Common myeloid progenitor, CD34-positive (primary cell): ENCODE data around the gene VAPA.

Experiments used
- CTCF ChIA-PET: fragments of 350-600 bp; sonication (Branson Sonifier 250); formaldehyde crosslinking; loops from one replicate; lab custom pipeline; 2021; ENCODE audit warnings: antibody characterized with exemption; lab: Charles Lee
- POLR2A ChIA-PET: fragments of 350-600 bp; sonication (Branson Sonifier 250); formaldehyde crosslinking; loops from one replicate; lab custom pipeline; 2021; ENCODE audit warnings: antibody characterized with exemption; lab: Charles Lee
- DNase-seq, 3 donors: peaks; one replicate each; pipeline versions ENCODE4 v3.0.0 to v3.0.0-alpha.2; 2013
- H3K27ac ChIP-seq, 2 experiments: 1 replicate in 1 of 2; 2 replicates in 1 of 2; pipeline ENCODE4 v1.7.0; 2013; ENCODE audit warnings: inconsistent platforms in 2 of 2, low read length in 2 of 2, mild to moderate bottlenecking in 2 of 2, low read depth in 1 of 2, moderate library complexity in 1 of 2; ENCODE audit not compliant: severe bottlenecking in 2 of 2, insufficient read depth in 1 of 2, poor library complexity in 1 of 2
- H3K27me3 ChIP-seq, 5 experiments: replicated peaks in 2 of 5; 1 replicate in 3 of 5; 2 replicates in 2 of 5; pipeline versions ENCODE4 v1.6.1 to v1.7.0; 2013; ENCODE audit warnings: low read length in 4 of 5, mild to moderate bottlenecking in 2 of 5, moderate library complexity in 2 of 5, inconsistent platforms in 1 of 5; ENCODE audit not compliant: insufficient read depth in 5 of 5, control insufficient read depth in 4 of 5
- H3K36me3 ChIP-seq, 4 experiments: 1 replicate in 2 of 4; 2 replicates in 2 of 4; pipeline versions ENCODE4 v1.6.1 to v1.7.0; 2013; ENCODE audit warnings: low read length in 3 of 4, control low read depth in 1 of 4, mild to moderate bottlenecking in 1 of 4; ENCODE audit not compliant: control insufficient read depth in 4 of 4, insufficient read depth in 4 of 4
- H3K4me1 ChIP-seq, 4 experiments: 1 replicate in 3 of 4; 2 replicates in 1 of 4; pipeline versions ENCODE4 v1.6.1 to v1.7.1; 2013; ENCODE audit warnings: low read length in 3 of 4, mild to moderate bottlenecking in 3 of 4, control low read depth in 1 of 4, inconsistent platforms in 1 of 4, moderate library complexity in 1 of 4; ENCODE audit not compliant: control insufficient read depth in 4 of 4, insufficient read depth in 4 of 4; ENCODE audit errors: control extremely low read depth in 1 of 4
- H3K4me3 ChIP-seq, 7 experiments: 1 replicate in 4 of 7; 2 replicates in 3 of 7; pipeline versions ENCODE4 v1.5.1 to v1.7.0; 2013; ENCODE audit warnings: mild to moderate bottlenecking in 7 of 7, low read length in 6 of 7, moderate library complexity in 6 of 7, inconsistent platforms in 2 of 7, low read depth in 2 of 7, control low read depth in 1 of 7; ENCODE audit not compliant: insufficient read depth in 4 of 7, control insufficient read depth in 1 of 7; ENCODE audit errors: extremely low read depth in 1 of 7
- H3K9me3 ChIP-seq, 5 experiments: 1 replicate in 4 of 5; 2 replicates in 1 of 5; pipeline versions ENCODE4 v1.6.1 to v1.7.1; 2013; ENCODE audit warnings: low read length in 4 of 5, mild to moderate bottlenecking in 2 of 5, inconsistent platforms in 1 of 5, low read depth in 1 of 5, moderate library complexity in 1 of 5; ENCODE audit not compliant: control insufficient read depth in 4 of 5, insufficient read depth in 2 of 5; ENCODE audit errors: control extremely low read depth in 1 of 5
- WGBS: methylation state at CpG from one replicate; pipeline ENCODE4 v1.1.5; 2013; ENCODE audit not compliant: insufficient coverage; 5-methylcytosine and 5-hydroxymethylcytosine counted together

VAPA gene

GRCh38 chr18:9931146-9931545, 17.3 kb downstream of the VAPA start:
- POLR2A ChIA-PET: interaction anchor here (0.6 kb wide), 1 partner anchor 594 kb away, joined by 3 read pairs; no protein-coding TSS in a partner anchor
- Histone ChIP-seq H3K27me3 (no peaks in the 10 kb centered on the region), H3K4me1 (peaks cover 3 to 30% (median 11%) of the 10 kb centered on the region in 4 experiments), H3K27ac (peak overlapping the region in 1 of 2 experiments; percentile 15), H3K36me3 (peaks cover under 1 to 26% (median 16%) of the 10 kb centered on the region in 4 experiments), H3K4me3 (no peak overlapping the region), H3K9me3 (no peaks in the 10 kb centered on the region)
- CTCF ChIA-PET: no interaction called here
- no peak for DNase-seq
- no CpG with 5 or more reads among the region's 1 CpG for WGBS

- ChIA-PET CTCF (no interaction called here), POLR2A (interaction anchor here (0.7 kb wide), 1 partner anchor 442 kb away, joined by 3 read pairs; no protein-coding TSS in a partner anchor)
- WGBS: 88% methylated on average over 4 of the region's 5 CpGs
- Histone ChIP-seq H3K9me3 (no peaks in the 10 kb centered on the region), H3K27ac (no peak overlapping the region), H3K27me3 (no peaks in the 10 kb centered on the region), H3K4me3 (no peak overlapping the region), H3K4me1 (peaks cover 3 to 25% (median 11%) of the 10 kb centered on the region in 4 experiments), H3K36me3 (peaks cover 6 to 31% (median 20%) of the 10 kb centered on the region in 4 experiments)
- no peak for DNase-seq
Measured at GRCh38 chr18:9931678-9932077, 17.9 kb downstream of the VAPA start.

- H3K4me1 ChIP-seq: peaks cover 3 to 11% (median 7%) of the 10 kb centered on the region in 4 experiments
- no peak overlapping the region for H3K4me3 ChIP-seq
- H3K27ac ChIP-seq: no peak overlapping the region
- no CpG with 5 or more reads among the region's 3 CpGs for WGBS
- H3K27me3 ChIP-seq: no peaks in the 10 kb centered on the region
- ChIA-PET CTCF (interaction anchor here (0.7 kb wide), 1 partner anchor 13 kb away, joined by 3 read pairs; no protein-coding TSS in a partner anchor), POLR2A (interaction anchor here (0.6 to 0.8 kb wide), 2 partner anchors 19 to 339 kb away, joined by 3 read pairs; no protein-coding TSS in a partner anchor)
- peaks cover 12 to 51% (median 30%) of the 10 kb centered on the region in 4 experiments for H3K36me3 ChIP-seq
- no peaks in the 10 kb centered on the region for H3K9me3 ChIP-seq
- no peak for DNase-seq
Measured at GRCh38 chr18:9933865-9934264, 20.0 kb downstream of the VAPA start.

- Histone ChIP-seq H3K4me3 (no peak overlapping the region), H3K27me3 (no peaks in the 10 kb centered on the region), H3K4me1 (peaks cover under 1 to 7% (median 5%) of the 10 kb centered on the region in 4 experiments), H3K9me3 (no peaks in the 10 kb centered on the region), H3K36me3 (peaks cover 14 to 53% (median 31%) of the 10 kb centered on the region in 4 experiments), H3K27ac (no peak overlapping the region)
- ChIA-PET POLR2A (interaction anchor here (0.6 to 0.8 kb wide), 2 partner anchors 20 to 339 kb away, joined by 3 read pairs; no protein-coding TSS in a partner anchor), CTCF (interaction anchor here (0.7 kb wide), 1 partner anchor 12 kb away, joined by 3 read pairs; no protein-coding TSS in a partner anchor)
- DNase-seq: no peak
- no CpG with 5 or more reads among the region's 3 CpGs for WGBS
Measured at GRCh38 chr18:9934274-9934673, 20.5 kb downstream of the VAPA start.

- Histone ChIP-seq H3K27ac (no peak overlapping the region), H3K9me3 (no peaks in the 10 kb centered on the region), H3K36me3 (peaks cover 24 to 73% (median 49%) of the 10 kb centered on the region in 4 experiments), H3K4me3 (no peak overlapping the region), H3K27me3 (no peaks in the 10 kb centered on the region), H3K4me1 (no peaks in the 10 kb centered on the region)
- no peak for DNase-seq
- CTCF ChIA-PET: interaction anchor here (1.4 kb wide), 1 partner anchor 10 kb away, joined by 6 read pairs; no protein-coding TSS in a partner anchor
- POLR2A ChIA-PET: no interaction called here
Measured at GRCh38 chr18:9941103-9941502, 27.3 kb downstream of the VAPA start.

- no CpG with 5 or more reads among the region's 1 CpG for WGBS
- no peak overlapping the region for H3K27ac ChIP-seq
- ChIA-PET POLR2A (interaction anchor here (0.7 kb wide), 1 partner anchor 46 kb away, joined by 3 read pairs; no protein-coding TSS in a partner anchor), CTCF (interaction anchor here (0.9 to 1.3 kb wide), 2 partner anchors 9 to 12 kb away, joined by 3 to 6 read pairs; no protein-coding TSS in a partner anchor)
- DNase-seq: no peak
- H3K36me3 ChIP-seq: peaks cover 22 to 73% (median 48%) of the 10 kb centered on the region in 4 experiments
- H3K9me3 ChIP-seq: no peaks in the 10 kb centered on the region
- no peaks in the 10 kb centered on the region for H3K27me3 ChIP-seq
- H3K4me3 ChIP-seq: no peak overlapping the region
- H3K4me1 ChIP-seq: no peaks in the 10 kb centered on the region
Measured at GRCh38 chr18:9941660-9942059, 27.8 kb downstream of the VAPA start.

- H3K27ac ChIP-seq: no peak overlapping the region
- no peaks in the 10 kb centered on the region for H3K4me1 ChIP-seq
- no peaks in the 10 kb centered on the region for H3K27me3 ChIP-seq
- ChIA-PET POLR2A (no interaction called here), CTCF (no interaction called here)
- no peak for DNase-seq
- H3K9me3 ChIP-seq: no peaks in the 10 kb centered on the region
- H3K36me3 ChIP-seq: peaks cover 21 to 69% (median 45%) of the 10 kb centered on the region in 4 experiments
- H3K4me3 ChIP-seq: no peak overlapping the region
- WGBS: 96% methylated on average over 4 of the region's 4 CpGs
Measured at GRCh38 chr18:9943311-9943710, 29.5 kb downstream of the VAPA start.
